ENCODE measurements around the gene DOCK9.

The DOCK9 gene

GRCh38 chr13:98879127-98879520 is 98.7 kb downstream of the DOCK9 start:
- H3K27ac ChIP-seq (ENCODE audit: low read length): no peak overlapping the region
- DNase-seq: no peak
- H3K4me1 ChIP-seq (ENCODE audit: low read length): peaks cover 15% of the 10 kb centered on the region
- H2AFZ ChIP-seq (ENCODE audit: low read length): no peak overlapping the region
- no peak overlapping the region for H3K9ac ChIP-seq (ENCODE audit: low read length)
- H3K9me3 ChIP-seq (replicated peaks; ENCODE audit: insufficient read depth, low read length): no peaks in the 10 kb centered on the region
- no peak overlapping the region for H3K4me2 ChIP-seq (ENCODE audit: low read depth, low read length)
- no peaks in the 10 kb centered on the region for H3K9me2 ChIP-seq (replicated peaks; ENCODE audit: insufficient read depth, low read length)
- no peaks in the 10 kb centered on the region for H3F3A ChIP-seq (ENCODE audit: insufficient read depth, low read length)
- TF ChIP-seq CTCF (IDR thresholded peaks at IDR 0.05; ENCODE audit: low read length) (no peak), EZH2 (optimal IDR thresholded peaks at IDR 0.05; ENCODE audit: low read depth, low read length) (no peak), EZH2phosphoT487 (IDR thresholded peaks at IDR 0.05; ENCODE audit: low read length) (no peak)
- no peak overlapping the region for H3K4me3 ChIP-seq (ENCODE audit: low read length)
- H3K27me3 ChIP-seq (replicated peaks; ENCODE audit: insufficient read depth, low read length): no peaks in the 10 kb centered on the region
- H3K36me3 ChIP-seq (replicated peaks; ENCODE audit: insufficient read depth, low read length): no peaks in the 10 kb centered on the region
- no peaks in the 10 kb centered on the region for H4K20me1 ChIP-seq (ENCODE audit: insufficient read depth, low read length)
- no peaks in the 10 kb centered on the region for H3K79me2 ChIP-seq (ENCODE audit: low read length)

- no peak overlapping the region for H3K4me3 ChIP-seq (ENCODE audit: low read length)
- no peaks in the 10 kb centered on the region for H3K9me2 ChIP-seq (replicated peaks; ENCODE audit: insufficient read depth, low read length)
- no peak overlapping the region for H2AFZ ChIP-seq (ENCODE audit: low read length)
- no peak for DNase-seq
- H3K9me3 ChIP-seq (replicated peaks; ENCODE audit: insufficient read depth, low read length): no peaks in the 10 kb centered on the region
- no peaks in the 10 kb centered on the region for H3K36me3 ChIP-seq (replicated peaks; ENCODE audit: insufficient read depth, low read length)
- no peaks in the 10 kb centered on the region for H3K27me3 ChIP-seq (replicated peaks; ENCODE audit: insufficient read depth, low read length)
- H3K4me1 ChIP-seq (ENCODE audit: low read length): peaks cover 15% of the 10 kb centered on the region
- H4K20me1 ChIP-seq (ENCODE audit: insufficient read depth, low read length): no peaks in the 10 kb centered on the region
- no peaks in the 10 kb centered on the region for H3F3A ChIP-seq (ENCODE audit: insufficient read depth, low read length)
- no peak overlapping the region for H3K27ac ChIP-seq (ENCODE audit: low read length)
- no peaks in the 10 kb centered on the region for H3K79me2 ChIP-seq (ENCODE audit: low read length)
- no peak overlapping the region for H3K4me2 ChIP-seq (ENCODE audit: low read depth, low read length)
- no peak for TF ChIP-seq EZH2phosphoT487 (IDR thresholded peaks at IDR 0.05; ENCODE audit: low read length)
- no peak for TF ChIP-seq CTCF (IDR thresholded peaks at IDR 0.05; ENCODE audit: low read length)
- TF ChIP-seq EZH2 (optimal IDR thresholded peaks at IDR 0.05; ENCODE audit: low read depth, low read length): no peak
- no peak overlapping the region for H3K9ac ChIP-seq (ENCODE audit: low read length)
These were observed 99.3 kb downstream of the DOCK9 start for GRCh38 chr13:98878486-98879126.

GRCh38 chr13:98877936-98878335 is 99.9 kb downstream of the DOCK9 start:
- H3K9ac ChIP-seq (ENCODE audit: low read length): no peak overlapping the region
- TF ChIP-seq CTCF (IDR thresholded peaks at IDR 0.05; ENCODE audit: low read length) (no peak), EZH2phosphoT487 (IDR thresholded peaks at IDR 0.05; ENCODE audit: low read length) (no peak), EZH2 (optimal IDR thresholded peaks at IDR 0.05; ENCODE audit: low read depth, low read length) (no peak)
- no peak overlapping the region for H3K4me3 ChIP-seq (ENCODE audit: low read length)
- H3K36me3 ChIP-seq (replicated peaks; ENCODE audit: insufficient read depth, low read length): no peaks in the 10 kb centered on the region
- no peak overlapping the region for H2AFZ ChIP-seq (ENCODE audit: low read length)
- H3K9me3 ChIP-seq (replicated peaks; ENCODE audit: insufficient read depth, low read length): no peaks in the 10 kb centered on the region
- H4K20me1 ChIP-seq (ENCODE audit: insufficient read depth, low read length): no peaks in the 10 kb centered on the region
- peaks cover 15% of the 10 kb centered on the region for H3K4me1 ChIP-seq (ENCODE audit: low read length)
- DNase-seq: no peak
- H3F3A ChIP-seq (ENCODE audit: insufficient read depth, low read length): no peaks in the 10 kb centered on the region
- no peaks in the 10 kb centered on the region for H3K9me2 ChIP-seq (replicated peaks; ENCODE audit: insufficient read depth, low read length)
- H3K27ac ChIP-seq (ENCODE audit: low read length): no peak overlapping the region
- H3K79me2 ChIP-seq (ENCODE audit: low read length): no peaks in the 10 kb centered on the region
- no peaks in the 10 kb centered on the region for H3K27me3 ChIP-seq (replicated peaks; ENCODE audit: insufficient read depth, low read length)
- H3K4me2 ChIP-seq (ENCODE audit: low read depth, low read length): no peak overlapping the region
